Measurements from ENCODE around the gene IFNL4.
"Not testable (repeated sequence)": the region's sequence is repeated elsewhere in the genome, so short reads cannot be mapped to it uniquely, and the experiment has no call there.

Gene IFNL4

DNA sequence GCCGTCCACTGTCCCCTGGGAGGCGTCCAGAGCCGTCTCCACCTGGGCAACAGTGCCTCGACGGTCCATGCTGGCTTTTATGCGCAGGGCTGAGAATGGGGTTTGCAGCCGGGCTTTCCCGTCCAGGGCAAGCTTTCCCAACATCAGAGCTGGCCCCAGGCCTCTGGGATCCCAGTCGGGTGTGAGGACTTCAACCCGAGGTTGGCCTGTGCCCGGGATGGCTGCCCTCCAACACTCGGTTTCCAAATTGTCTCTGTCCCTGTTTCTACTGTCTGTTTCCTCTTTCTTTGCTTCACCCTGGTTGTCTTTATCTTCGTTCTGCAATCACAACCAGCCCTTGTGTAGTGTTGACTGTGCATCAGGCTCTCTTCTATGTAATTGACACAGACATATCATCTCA is at the start of gene IFNL4:
Gene IFNL4, minus strand, starts transcription at position 51 of the 400 bp plus-strand sequence.
- no peak for DNase-seq

DNA sequence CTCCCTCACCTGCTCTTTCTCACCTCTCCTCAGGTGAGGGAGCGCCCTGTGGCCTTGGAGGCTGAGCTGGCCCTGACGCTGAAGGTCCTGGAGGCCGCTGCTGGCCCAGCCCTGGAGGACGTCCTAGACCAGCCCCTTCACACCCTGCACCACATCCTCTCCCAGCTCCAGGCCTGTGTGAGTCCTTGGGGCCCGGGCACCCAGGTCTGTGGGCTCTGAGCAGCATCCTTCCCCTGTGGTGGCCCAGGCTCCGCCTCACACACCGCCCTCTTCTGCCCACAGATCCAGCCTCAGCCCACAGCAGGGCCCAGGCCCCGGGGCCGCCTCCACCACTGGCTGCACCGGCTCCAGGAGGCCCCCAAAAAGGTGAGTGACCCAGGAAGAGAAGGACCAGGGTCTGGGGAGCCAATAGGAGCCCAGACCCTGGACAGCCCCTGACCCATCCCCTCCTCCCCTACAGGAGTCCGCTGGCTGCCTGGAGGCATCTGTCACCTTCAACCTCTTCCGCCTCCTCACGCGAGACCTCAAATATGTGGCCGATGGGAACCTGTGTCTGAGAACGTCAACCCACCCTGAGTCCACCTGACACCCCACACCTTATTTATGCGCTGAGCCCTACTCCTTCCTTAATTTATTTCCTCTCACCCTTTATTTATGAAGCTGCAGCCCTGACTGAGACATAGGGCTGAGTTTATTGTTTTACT is 49.4 kb upstream of the IFNL4 start:
- no peak for DNase-seq

DNA sequence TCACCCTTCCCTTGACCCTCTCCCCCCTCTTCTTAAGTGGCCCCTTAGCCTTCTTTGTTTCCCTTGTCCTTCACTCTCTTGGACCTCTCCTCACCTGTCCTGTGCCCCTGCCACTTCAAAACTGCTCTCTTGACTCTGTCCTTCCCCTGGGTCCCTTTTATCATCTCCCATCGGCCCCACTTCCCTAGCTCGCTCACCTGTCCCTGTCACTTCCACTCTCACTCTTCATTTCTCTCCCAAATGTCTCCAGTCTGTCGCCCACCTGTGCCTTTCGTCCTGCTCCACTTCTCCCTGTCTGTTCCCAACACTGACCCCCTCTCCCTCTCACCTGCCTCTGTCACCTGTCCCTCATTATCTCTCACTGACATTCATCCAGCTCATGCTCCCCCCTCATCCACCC is 48.2 kb upstream of the IFNL4 start:
- no peak for DNase-seq

DNA sequence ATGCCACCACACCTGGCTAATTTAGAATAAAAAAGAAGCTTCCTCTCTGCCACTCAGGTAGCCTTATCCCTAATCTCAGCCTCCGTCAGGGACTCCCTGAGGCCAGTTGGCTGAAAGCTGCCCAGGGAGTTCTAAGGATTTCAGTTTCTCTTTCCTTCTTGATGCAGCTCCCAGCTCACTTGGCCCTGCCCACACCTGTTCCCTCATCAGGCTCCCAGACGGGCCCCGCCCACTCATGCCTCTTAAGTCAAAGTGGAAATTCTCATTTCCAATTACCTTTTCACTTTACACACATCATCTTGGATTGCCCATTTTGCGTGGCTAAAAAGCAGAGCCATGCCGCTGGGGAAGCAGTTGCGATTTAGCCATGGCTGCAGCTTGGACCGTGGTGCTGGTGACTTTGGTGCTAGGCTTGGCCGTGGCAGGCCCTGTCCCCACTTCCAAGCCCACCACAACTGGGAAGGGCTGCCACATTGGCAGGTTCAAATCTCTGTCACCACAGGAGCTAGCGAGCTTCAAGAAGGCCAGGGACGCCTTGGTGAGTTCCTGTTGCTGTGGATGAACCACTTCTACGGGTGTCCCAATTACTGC is 47.5 kb upstream of the IFNL4 start, which contains the start of gene IFNL1:
Gene IFNL1, plus strand, starts transcription at position 353 of the 591 bp plus-strand sequence. Its CDS starts 15 bp downstream, at position 368.
- no peak for DNase-seq

- no peak for DNase-seq
Measured at GRCh38 chr19:39293394-39293793, 44.7 kb upstream of the IFNL4 start.

GRCh38 chr19:39284032-39284431 is 35.4 kb upstream of the IFNL4 start:
- DNase-seq, result no peak

DNA sequence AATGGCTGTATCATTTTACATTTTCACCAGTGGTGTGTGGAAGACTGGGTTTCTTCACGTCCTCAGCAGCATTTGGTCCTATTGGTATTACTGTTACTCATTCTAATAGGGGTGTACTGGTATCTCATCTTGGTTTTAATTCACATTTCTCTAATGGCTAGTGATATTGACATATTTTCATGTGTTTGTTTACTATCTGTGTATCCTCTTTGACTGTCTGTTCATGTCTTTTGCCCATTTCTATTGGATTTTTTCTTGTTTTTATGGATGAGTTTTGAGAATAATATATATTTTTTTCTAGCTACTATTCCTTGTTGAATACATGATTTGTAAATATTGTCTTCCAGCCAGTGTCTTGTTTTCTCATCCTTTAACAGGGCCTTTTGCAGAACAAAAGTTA is 33.4 kb upstream of the IFNL4 start:
- no peak for DNase-seq

DNA sequence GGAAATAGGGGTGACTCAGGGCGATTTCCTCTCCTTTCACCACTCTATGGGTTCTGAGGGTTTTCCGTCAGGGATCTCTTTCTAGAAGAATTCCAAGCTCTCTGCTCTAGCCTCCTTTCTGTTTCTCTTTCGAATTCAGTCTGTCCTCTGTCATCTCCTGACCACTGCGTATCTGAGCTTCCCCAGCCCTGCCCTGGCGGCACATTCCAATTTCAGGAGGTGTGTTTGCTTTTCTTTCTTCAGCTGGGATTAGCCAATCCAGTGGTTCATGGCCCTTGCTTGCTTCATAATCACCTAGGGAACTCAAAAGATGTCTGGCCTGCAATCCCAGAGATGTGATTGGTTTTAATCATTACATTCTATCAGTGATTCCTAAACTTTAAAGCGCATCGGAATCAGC is 28.9 kb upstream of the IFNL4 start:
- DNase-seq, result no peak

- no peak for DNase-seq
Measured at GRCh38 chr19:39276740-39277139, 28.1 kb upstream of the IFNL4 start.

DNA sequence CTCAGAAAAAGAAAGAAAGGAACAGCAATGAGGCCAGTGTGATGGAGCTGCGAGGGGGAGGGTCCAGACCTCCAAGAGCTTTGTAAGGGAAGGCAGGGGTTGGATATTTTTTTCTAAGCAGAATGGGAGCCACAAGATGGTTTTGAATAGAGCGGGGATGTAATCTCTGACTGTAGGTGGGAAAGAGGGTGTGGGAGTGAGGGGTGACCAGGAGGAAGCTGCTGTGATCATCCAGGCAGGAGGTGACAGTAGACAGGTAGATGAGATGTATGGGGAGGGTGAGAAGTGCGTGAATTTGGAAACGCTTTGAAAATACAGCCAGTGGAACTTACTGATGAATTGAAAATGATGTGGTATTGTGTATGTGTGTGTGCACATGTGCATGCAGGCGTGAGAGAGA is 26.9 kb upstream of the IFNL4 start:
- DNase-seq, result no peak

GRCh38 chr19:39273859-39274258 is 25.2 kb upstream of the IFNL4 start:
- DNase-seq, result not testable (repeated sequence)

DNA sequence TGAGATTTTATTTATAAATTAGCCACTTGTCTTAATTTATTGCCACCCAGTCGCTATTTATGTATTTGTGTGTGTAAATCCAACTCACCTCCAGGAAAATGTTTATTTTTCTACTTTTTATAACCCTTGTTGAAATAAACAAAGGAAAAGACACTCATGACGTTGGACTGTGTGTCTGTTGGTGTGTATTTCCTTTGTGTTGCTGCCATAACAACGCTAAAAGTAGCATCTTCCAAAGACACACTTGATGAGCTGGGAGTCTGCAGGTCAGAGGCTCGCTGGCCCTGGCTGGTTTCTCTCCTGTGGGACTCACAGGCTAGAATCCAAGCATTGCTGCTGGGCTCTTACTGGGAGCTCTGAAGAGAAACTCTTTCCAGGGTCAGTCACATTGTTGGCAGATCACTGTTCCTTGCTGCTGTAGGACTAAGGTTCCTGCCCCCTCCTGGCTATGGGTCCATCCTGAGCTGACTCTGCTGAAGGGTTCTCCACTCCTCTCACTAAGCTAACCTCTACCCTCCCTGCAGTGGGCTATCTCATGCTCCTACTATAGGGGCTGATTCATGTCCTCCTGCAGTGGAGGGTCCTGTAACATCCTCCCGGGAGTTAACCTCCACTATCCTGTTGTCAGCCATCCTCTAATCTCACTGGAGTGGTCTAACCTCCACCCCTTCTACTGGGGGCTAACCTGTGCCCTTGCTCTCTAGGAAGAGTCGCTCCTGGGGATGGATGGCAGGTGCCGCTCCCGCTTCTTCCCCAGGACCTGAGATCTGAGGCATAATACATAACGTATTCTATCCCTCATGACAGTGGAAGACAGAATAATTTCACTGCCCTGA is 21.6 kb upstream of the IFNL4 start:
- no peak for DNase-seq

GRCh38 chr19:39269369-39269768 is 20.7 kb upstream of the IFNL4 start:
- DNase-seq, result not testable (repeated sequence)

GRCh38 chr19:39268531-39269223 is 20.0 kb upstream of the IFNL4 start:
- not testable (repeated sequence) for DNase-seq

- not testable (repeated sequence) for DNase-seq
Measured at GRCh38 chr19:39268085-39268484, 19.4 kb upstream of the IFNL4 start, which contains the start of gene IFNL2. Gene IFNL2 (plus strand): TSS chr19:39268396. CDS start chr19:39268569, 173 bp downstream.

- no peak for DNase-seq
Measured at GRCh38 chr19:39265321-39265916, 16.8 kb upstream of the IFNL4 start.

GRCh38 chr19:39264306-39265290 is 15.9 kb upstream of the IFNL4 start:
- DNase-seq, result no peak

- no peak for DNase-seq
Measured at GRCh38 chr19:39263912-39264305, 15.3 kb upstream of the IFNL4 start.

DNA sequence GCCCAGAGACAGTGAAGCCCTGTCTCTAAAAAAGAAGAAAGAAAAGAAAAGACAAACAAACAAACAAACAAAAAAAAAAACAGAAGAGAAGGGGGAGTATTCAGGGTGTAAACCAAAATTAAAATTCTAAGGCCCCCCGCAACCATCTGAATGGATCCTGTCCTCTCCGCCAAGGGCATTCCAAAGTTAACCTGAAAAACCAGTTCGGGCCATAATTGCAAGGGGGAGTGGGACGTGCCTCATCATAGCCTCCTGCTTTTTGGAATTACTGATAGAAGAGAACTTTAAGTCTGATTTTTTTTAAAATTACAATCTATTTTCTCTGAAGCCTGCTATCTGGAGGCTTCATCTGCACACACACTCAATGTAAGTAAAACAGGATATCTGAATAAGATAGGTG is 13.8 kb upstream of the IFNL4 start:
- DNase-seq, result no peak

GRCh38 chr19:39261704-39262103 is 13.0 kb upstream of the IFNL4 start:
- no peak for DNase-seq

DNA sequence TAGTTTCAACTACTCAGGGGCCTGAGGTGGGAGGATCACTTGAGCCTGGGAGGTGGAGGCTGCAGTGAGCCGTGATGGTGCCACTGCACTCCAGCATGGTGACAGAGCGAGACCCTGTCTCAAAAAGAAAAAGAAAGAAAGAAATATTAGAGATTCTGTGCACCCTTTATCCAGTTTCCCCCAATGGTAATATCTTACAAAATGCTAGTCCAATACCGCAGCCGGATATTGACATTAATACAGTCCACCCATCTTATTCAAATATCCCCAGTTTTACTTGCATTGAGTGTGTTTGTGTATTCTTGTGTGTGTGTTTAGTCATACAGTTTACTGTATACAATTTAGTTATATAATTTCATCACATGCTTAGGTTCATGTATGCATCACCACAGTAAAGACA is 8.6 kb upstream of the IFNL4 start:
- no peak for DNase-seq
